ENCODE results near the gene DMAC2L. TPM values are rescaled to one million over a fixed set of nuclear protein-coding genes. Genes with fewer than 3 reads are reported as not detected.
A peak's percentile ranks its signal among the peaks of the same experiment; 100 is the strongest.

Gene DMAC2L
- total RNA-seq, 2 experiments from 2014 or later = 10.8 to 13.4 TPM

DNA sequence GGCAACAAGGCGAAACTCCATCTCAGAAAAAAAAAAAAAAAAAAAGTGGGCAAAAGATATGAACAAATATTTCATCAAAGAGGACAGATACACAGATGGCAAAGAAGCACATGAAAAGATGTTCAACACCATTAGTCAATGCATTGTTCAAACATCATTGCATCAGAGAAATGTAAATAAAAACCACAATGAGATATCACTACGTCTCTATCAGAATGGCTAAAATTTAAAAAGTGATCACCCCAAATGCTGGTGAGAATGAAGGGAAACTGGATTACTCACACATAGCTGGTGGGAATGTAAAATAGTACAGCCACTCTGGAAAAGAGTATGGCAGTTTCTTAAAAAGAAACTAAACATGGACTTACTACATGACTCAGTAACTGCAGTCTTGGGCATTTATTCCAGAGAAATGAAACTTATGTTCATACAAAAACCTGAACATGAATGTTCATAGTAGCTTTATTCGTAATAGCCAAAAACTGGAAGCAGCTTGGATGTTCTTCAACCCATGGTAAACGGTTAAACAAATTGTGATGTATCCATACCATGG is 3.7 kb upstream of the DMAC2L start:
- Mint-ChIP-seq H3K4me3 (no peak overlapping the region), H3K27ac (no peak overlapping the region), H3K36me3 (ENCODE audit: low read depth) (peaks cover 9% of the 10 kb centered on the region), H3K9me3 (no peaks in the 10 kb centered on the region), H3K4me1 (ENCODE audit: low read depth) (peaks cover 31% of the 10 kb centered on the region), H3K27me3 (no peaks in the 10 kb centered on the region)
- Histone ChIP-seq H3K4me1 (ENCODE audit: insufficient read depth, low read length) (peaks cover 23% of the 10 kb centered on the region), H3K27ac (ENCODE audit: low read depth in 1 of 2, low read length in 2 of 2) (no peak overlapping the region), H3K36me3 (ENCODE audit: insufficient read depth, low read length) (no peaks in the 10 kb centered on the region), H3K9me3 (ENCODE audit: control insufficient read depth in 1 of 2, insufficient read depth in 1 of 2, low read length in 2 of 2) (no peaks in the 10 kb centered on the region), H3K27me3 (ENCODE audit: control insufficient read depth in 1 of 2, insufficient read depth in 2 of 2, low read length in 2 of 2) (no peaks in the 10 kb centered on the region), H3K4me3 (ENCODE audit: low read length) (no peak overlapping the region)
- ATAC-seq (ENCODE audit: poor library complexity) (no peak), DNase-seq (no peak)
- CTCF ChIA-PET = interaction anchor here (1.2 kb wide), 1 partner anchor 9 kb away, joined by 3 read pairs; no protein-coding TSS in a partner anchor
- POLR2A ChIA-PET = no interaction called here
- TF ChIP-seq, protein P1, sequence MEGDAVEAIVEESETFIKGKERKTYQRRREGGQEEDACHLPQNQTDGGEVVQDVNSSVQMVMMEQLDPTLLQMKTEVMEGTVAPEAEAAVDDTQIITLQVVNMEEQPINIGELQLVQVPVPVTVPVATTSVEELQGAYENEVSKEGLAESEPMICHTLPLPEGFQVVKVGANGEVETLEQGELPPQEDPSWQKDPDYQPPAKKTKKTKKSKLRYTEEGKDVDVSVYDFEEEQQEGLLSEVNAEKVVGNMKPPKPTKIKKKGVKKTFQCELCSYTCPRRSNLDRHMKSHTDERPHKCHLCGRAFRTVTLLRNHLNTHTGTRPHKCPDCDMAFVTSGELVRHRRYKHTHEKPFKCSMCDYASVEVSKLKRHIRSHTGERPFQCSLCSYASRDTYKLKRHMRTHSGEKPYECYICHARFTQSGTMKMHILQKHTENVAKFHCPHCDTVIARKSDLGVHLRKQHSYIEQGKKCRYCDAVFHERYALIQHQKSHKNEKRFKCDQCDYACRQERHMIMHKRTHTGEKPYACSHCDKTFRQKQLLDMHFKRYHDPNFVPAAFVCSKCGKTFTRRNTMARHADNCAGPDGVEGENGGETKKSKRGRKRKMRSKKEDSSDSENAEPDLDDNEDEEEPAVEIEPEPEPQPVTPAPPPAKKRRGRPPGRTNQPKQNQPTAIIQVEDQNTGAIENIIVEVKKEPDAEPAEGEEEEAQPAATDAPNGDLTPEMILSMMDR (IDR thresholded peaks at IDR 0.05) = no peak
- intact Hi-C loops (cut with DNase I, micrococcal nuclease) = no loop called here

DNA sequence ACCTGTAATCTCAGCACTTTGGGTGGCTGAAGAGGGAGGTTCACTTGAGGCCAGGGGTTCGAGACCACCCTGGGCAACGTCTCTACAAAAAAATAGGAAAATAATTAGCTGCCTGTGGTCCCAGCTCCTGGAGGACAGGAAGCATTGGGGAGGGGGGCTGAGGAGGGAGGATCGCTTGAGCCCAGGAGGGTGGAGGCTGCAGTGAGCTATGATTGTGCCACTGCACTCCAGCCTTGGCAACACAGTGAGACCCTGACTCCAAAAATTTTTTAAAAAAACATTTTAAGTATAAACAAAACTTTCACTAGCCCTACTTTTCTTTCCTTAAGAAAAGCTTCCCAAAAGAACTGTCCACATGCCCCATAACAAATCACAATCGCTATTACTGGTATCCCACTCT is 1.7 kb upstream of the DMAC2L start:
- DNase-seq (no peak), ATAC-seq (ENCODE audit: poor library complexity) (no peak)
- Mint-ChIP-seq H3K27ac (no peak overlapping the region), H3K4me1 (ENCODE audit: low read depth) (peaks cover 42% of the 10 kb centered on the region), H3K9me3 (no peaks in the 10 kb centered on the region), H3K36me3 (ENCODE audit: low read depth) (peaks cover 16% of the 10 kb centered on the region), H3K4me3 (peak overlapping the region; percentile 54), H3K27me3 (no peaks in the 10 kb centered on the region)
- Histone ChIP-seq H3K4me1 (ENCODE audit: insufficient read depth, low read length) (peaks cover 23% of the 10 kb centered on the region), H3K4me3 (ENCODE audit: low read length) (no peak overlapping the region), H3K9me3 (ENCODE audit: control insufficient read depth in 1 of 2, insufficient read depth in 1 of 2, low read length in 2 of 2) (no peaks in the 10 kb centered on the region), H3K36me3 (ENCODE audit: insufficient read depth, low read length) (peaks cover 3% of the 10 kb centered on the region), H3K27me3 (ENCODE audit: control insufficient read depth in 1 of 2, insufficient read depth in 2 of 2, low read length in 2 of 2) (no peaks in the 10 kb centered on the region), H3K27ac (ENCODE audit: low read depth in 1 of 2, low read length in 2 of 2) (no peak overlapping the region)
- TF ChIP-seq, protein P1 (IDR thresholded peaks at IDR 0.05) = no peak
- ChIA-PET POLR2A (no interaction called here), CTCF (interaction anchor here (0.6 to 4.1 kb wide), 4 partner anchors 11 to 774 kb away, joined by 3 to 43 read pairs (median 4); no protein-coding TSS in a partner anchor)
- intact Hi-C loops (cut with DNase I, micrococcal nuclease) = loop anchor here (5.0 to 10.0 kb wide), 7 partner anchors 193 to 1342 kb away; partner anchors contain the start of genes FRMD6 (in 1 of the 2), MGAT2 (in 1 of the 2), POLE2 (in 1 of the 2) and RPL36AL (in 1 of the 2)

DNA sequence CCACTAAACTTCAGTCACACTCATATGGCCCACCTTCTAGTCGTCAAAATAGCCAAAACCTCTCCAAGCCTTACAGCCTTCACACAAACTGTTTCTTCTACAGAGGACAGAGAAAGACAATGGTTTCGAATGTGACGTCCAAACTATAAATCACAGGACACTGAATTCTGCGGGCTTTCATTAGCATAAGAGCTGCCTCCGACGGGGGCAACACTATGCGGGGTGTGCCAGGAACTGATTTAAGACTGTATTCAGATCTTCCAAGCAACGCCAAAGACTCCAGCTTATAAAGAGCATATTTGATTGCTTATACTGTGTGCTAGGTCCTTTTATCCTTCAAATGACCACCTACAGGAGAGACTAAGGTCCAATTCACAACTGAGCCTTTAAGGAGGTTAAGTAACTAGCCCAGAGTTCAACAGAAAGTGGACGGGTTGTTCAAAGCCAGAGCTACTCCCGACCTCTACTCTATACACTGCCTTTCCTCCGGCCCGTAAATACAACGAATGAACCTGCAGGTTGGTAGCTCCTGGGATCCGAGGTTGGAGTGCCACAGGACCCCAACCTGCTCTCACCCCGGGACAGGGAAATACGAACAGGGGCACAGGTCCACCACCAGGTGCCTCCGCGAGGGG is 670 bp upstream of the DMAC2L start:
- ATAC-seq (ENCODE audit: poor library complexity) (no peak), DNase-seq (no peak)
- peaks cover 50% of the 10 kb centered on the region for H3K4me1 Mint-ChIP-seq (ENCODE audit: low read depth)
- H3K27ac Mint-ChIP-seq = peak overlapping the region; percentile 98
- intact Hi-C loops (cut with DNase I, micrococcal nuclease) = loop anchor here (5.0 to 10.0 kb wide), 7 partner anchors 194 to 1341 kb away; partner anchors contain the start of genes FRMD6 (in 1 of the 2), MGAT2 (in 1 of the 2), POLE2 (in 1 of the 2) and RPL36AL (in 1 of the 2)
- H3K36me3 Mint-ChIP-seq (ENCODE audit: low read depth) = peaks cover 21% of the 10 kb centered on the region
- H3K36me3 ChIP-seq (ENCODE audit: insufficient read depth, low read length) = peaks cover 3% of the 10 kb centered on the region
- CTCF ChIA-PET = interaction anchor here (0.6 to 4.1 kb wide), 5 partner anchors 10 to 773 kb away, joined by 3 to 43 read pairs (median 3); no protein-coding TSS in a partner anchor
- H3K9me3 ChIP-seq (ENCODE audit: control insufficient read depth in 1 of 2, insufficient read depth in 1 of 2, low read length in 2 of 2) = no peaks in the 10 kb centered on the region
- H3K4me1 ChIP-seq (ENCODE audit: insufficient read depth, low read length) = peaks cover 23% of the 10 kb centered on the region
- H3K9me3 Mint-ChIP-seq = no peaks in the 10 kb centered on the region
- no peaks in the 10 kb centered on the region for H3K27me3 ChIP-seq (ENCODE audit: control insufficient read depth in 1 of 2, insufficient read depth in 2 of 2, low read length in 2 of 2)
- H3K4me3 Mint-ChIP-seq = peak overlapping the region; percentile 97
- peak overlapping the region; percentile 85 to 90 for H3K27ac ChIP-seq (ENCODE audit: low read depth in 1 of 2, low read length in 2 of 2)
- TF ChIP-seq, protein P1 (IDR thresholded peaks at IDR 0.05) = peak; percentile 32
- POLR2A ChIA-PET = interaction anchor here (0.6 to 2.6 kb wide), 15 partner anchors 9 to 725 kb away, joined by 3 to 18 read pairs (median 4); partner anchors contain the start of genes LRR1, MGAT2, NEMF and RPL36AL
- peak overlapping the region; percentile 90 for H3K4me3 ChIP-seq (ENCODE audit: low read length)
- H3K27me3 Mint-ChIP-seq = no peaks in the 10 kb centered on the region

Data from CD4-positive, alpha-beta T cell (primary cell).